HEK293T (cell line): ENCODE results near the gene USP1.

Experiments used
- BHLHE40 ChIP-seq: fragments of 450-650 bp; IDR thresholded peaks from 2 replicates; pipeline ENCODE4 v1.6.1; 2016; ENCODE audit warnings: mild to moderate bottlenecking, moderate library complexity, borderline replicate concordance
- FOXK2 ChIP-seq: fragments of 450-650 bp; IDR thresholded peaks from 2 replicates; pipeline ENCODE4 v1.6.1; 2016; ENCODE audit warnings: mild to moderate bottlenecking
- SUZ12 ChIP-seq: fragments of 450-650 bp; IDR thresholded peaks from 2 replicates; pipeline ENCODE4 v1.6.1; 2016; ENCODE audit warnings: mild to moderate bottlenecking
- TF ChIP-seq, protein P1 (sequence below): fragments of 450-650 bp; IDR thresholded peaks from 2 replicates; pipeline ENCODE4 v1.6.1; 2016

DNA sequence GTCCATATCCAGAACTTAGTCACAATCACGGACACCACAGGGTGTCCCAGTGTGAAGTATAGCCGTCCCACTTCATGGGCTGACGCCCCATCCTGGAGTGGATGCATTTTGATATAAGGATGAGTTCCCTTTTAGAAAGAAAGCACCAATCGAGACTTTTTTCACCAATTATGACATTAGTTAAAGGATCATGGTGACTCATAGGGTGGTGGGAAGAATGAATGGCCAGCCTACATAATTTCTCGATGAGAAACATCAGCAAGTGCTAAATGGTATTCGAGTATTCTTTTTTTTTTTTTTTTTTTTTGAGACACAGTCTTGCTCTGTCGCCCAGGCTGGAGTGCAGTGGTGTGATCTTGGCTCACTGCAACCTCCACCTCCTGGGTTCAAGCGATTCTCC lies 38.5 kb upstream of the USP1 start:
- TF ChIP-seq BHLHE40 (no peak), SUZ12 (no peak), FOXK2 (no peak)
- TF ChIP-seq, protein P1, sequence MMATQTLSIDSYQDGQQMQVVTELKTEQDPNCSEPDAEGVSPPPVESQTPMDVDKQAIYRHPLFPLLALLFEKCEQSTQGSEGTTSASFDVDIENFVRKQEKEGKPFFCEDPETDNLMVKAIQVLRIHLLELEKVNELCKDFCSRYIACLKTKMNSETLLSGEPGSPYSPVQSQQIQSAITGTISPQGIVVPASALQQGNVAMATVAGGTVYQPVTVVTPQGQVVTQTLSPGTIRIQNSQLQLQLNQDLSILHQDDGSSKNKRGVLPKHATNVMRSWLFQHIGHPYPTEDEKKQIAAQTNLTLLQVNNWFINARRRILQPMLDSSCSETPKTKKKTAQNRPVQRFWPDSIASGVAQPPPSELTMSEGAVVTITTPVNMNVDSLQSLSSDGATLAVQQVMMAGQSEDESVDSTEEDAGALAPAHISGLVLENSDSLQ, result no peak
